BJ (cell line): Measurements from ENCODE around the gene KXD1. TPM values are rescaled to one million over a fixed set of nuclear protein-coding genes. Genes with fewer than 3 reads are reported as not detected.
A peak's percentile ranks its signal among the peaks of the same experiment; 100 is the strongest.
"Not testable (repeated sequence)": the region's sequence is repeated elsewhere in the genome, so short reads cannot be mapped to it uniquely, and the experiment has no call there.

ENCODE experiments used
- CTCF ChIA-PET: fragments of 350-600 bp; formaldehyde crosslinking; extraction: SDS; loops from one replicate; lab custom pipeline; 2021; ENCODE audit warnings: antibody characterized with exemption, inconsistent platforms; lab: Yijun Ruan, JAX
- POLR2A ChIA-PET: fragments of 300-600 bp; sonication (Branson Sonifier 250); formaldehyde crosslinking; extraction: SDS; loops from one replicate; lab custom pipeline; 2021; ENCODE audit warnings: antibody characterized with exemption; lab: Charles Lee
- DNase-seq: peaks from one replicate; pipeline ENCODE4 v3.0.0-alpha.2; 2011; ENCODE audit warnings: low read depth
- H3K27me3 ChIP-seq: 2 replicates; pipeline ENCODE4 v1.6.0; 2011; ENCODE audit warnings: low read length; ENCODE audit not compliant: control insufficient read depth, insufficient read depth
- H3K36me3 ChIP-seq: 2 replicates; pipeline ENCODE4 v1.5.1; 2011; ENCODE audit warnings: low read length; ENCODE audit not compliant: control insufficient read depth, insufficient read depth
- H3K4me3 ChIP-seq: 2 replicates; pipeline ENCODE4 v1.5.1; 2011; ENCODE audit warnings: low read depth, mild to moderate bottlenecking, control low read depth, low read length
- polyA plus RNA-seq: library from polyadenylated mRNA; depleted of rRNA; stranded (reverse); fragments of >200 nt; gene quantifications from 2 replicates; pipeline ENCODE4 v1.2.3, GENCODE V29; 2011
- TF ChIP-seq, protein P1 (sequence below): IDR thresholded peaks from 2 replicates; pipeline ENCODE4 v1.5.1; 2011; ENCODE audit warnings: low read depth, mild to moderate bottlenecking, control low read depth, inconsistent platforms, low read length, moderate library complexity; ENCODE audit not compliant: insufficient read depth

Gene KXD1
- polyA plus RNA-seq, 1 experiment = 163 TPM

DNA sequence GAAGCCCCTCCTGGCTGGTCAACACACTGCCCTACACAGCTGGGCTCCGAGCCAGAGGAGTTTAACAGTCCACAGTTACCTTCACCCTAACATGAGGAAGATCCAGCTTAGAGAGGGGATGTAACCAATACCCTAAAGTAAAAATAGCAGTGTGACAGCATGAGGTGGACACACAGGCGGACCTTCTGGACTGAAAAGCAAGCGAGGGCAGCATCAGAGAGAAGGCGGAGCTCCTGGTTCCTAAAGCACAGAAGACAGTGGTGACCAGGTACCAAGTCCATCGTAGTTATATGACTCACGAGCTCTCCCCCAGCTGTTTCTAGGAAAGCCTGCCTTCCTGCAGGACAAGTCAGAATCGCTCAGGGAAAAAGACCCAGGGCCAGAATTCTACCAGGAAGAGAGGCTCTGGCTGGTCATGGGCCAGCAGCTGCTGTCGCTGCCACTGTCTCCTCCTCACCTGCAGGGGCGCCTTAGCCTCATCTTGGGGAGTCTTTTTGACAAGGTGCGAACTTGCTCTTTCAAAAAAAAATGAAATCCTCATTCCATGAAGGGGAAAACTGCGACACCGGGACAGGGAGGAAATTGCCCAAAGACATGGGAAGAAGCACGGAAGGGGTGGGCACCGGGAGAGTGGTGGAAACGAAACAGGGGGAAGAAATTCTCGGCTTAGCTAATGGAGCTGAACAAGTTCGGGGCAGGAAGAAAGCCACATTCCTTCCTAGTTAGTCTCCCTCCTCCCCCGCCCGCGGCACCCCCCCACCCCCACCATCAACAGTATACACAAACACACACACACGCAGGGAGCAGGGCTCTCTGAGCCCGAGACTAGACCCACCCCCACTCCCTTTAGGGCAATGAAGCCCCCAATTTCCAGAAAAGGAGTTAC lies 37.5 kb upstream of the KXD1 start:
- TF ChIP-seq, protein P1, sequence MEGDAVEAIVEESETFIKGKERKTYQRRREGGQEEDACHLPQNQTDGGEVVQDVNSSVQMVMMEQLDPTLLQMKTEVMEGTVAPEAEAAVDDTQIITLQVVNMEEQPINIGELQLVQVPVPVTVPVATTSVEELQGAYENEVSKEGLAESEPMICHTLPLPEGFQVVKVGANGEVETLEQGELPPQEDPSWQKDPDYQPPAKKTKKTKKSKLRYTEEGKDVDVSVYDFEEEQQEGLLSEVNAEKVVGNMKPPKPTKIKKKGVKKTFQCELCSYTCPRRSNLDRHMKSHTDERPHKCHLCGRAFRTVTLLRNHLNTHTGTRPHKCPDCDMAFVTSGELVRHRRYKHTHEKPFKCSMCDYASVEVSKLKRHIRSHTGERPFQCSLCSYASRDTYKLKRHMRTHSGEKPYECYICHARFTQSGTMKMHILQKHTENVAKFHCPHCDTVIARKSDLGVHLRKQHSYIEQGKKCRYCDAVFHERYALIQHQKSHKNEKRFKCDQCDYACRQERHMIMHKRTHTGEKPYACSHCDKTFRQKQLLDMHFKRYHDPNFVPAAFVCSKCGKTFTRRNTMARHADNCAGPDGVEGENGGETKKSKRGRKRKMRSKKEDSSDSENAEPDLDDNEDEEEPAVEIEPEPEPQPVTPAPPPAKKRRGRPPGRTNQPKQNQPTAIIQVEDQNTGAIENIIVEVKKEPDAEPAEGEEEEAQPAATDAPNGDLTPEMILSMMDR = peak; percentile 68
- ChIA-PET CTCF (interaction anchor here (0.6 to 3.9 kb wide), 24 partner anchors 10 to 328 kb away, joined by 3 to 13 read pairs (median 4); partner anchors contain the start of gene REX1BD), POLR2A (interaction anchor here (0.6 kb wide), 1 partner anchor 103 kb away, joined by 3 read pairs; no protein-coding TSS in a partner anchor)
- peaks cover 4% of the 10 kb centered on the region; the same call in 1 of the 2 replicates for H3K36me3 ChIP-seq
- peak overlapping the region; percentile 100 for H3K4me3 ChIP-seq
- H3K27me3 ChIP-seq = no peaks in the 10 kb centered on the region
- peak; percentile 34 for DNase-seq

DNA sequence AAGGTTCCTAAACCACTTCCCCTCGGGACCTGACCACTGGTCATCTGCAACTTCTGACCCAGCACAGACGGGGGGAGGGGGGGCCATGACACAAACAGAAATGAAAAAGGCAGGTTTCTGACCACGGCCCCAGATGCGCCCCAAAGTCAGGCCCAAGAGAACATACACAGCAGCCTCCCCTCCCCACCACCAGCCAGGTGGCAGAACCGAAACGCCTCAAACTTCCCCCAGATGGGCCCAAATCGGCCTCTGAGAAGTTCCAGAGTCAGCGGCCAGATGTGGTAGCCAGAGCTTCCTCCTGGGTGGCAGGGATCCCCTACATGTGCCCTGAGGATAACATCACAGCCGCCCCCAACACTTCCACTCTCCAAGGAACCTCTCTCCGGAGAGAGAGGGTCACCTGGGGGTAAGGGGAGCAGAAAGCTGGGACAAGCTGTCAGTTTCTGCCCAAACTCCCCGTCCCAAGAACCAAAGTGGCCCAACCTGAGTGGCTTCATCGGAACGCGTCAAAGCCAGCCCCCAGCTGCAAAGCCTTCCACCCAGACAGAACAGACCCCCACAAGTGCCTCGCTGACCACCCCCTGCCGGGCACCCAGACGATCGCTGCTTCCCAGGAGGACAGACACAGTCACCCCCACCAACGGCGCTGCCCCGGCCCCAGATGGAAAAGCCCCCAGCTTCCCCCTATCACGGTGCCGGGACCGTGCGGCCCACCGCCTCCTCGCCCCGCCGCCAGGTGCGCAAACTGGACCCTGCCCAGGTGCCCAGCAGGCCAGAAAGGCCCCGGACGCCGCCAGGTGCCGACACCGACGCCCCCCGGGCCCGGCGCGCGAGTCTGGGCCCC lies 36.6 kb upstream of the KXD1 start:
- peaks cover 3% of the 10 kb centered on the region; the same call in 1 of the 2 replicates for H3K36me3 ChIP-seq
- no peak for DNase-seq
- ChIA-PET CTCF (interaction anchor here (0.6 to 3.9 kb wide), 19 partner anchors 13 to 326 kb away, joined by 3 to 13 read pairs (median 4); partner anchors contain the start of genes KXD1 and REX1BD), POLR2A (interaction anchor here (0.6 kb wide), 1 partner anchor 37 kb away, joined by 3 read pairs; no protein-coding TSS in a partner anchor)
- TF ChIP-seq, protein P1 = no peak
- no peaks in the 10 kb centered on the region for H3K27me3 ChIP-seq
- peak overlapping the region; percentile 100 for H3K4me3 ChIP-seq

DNA sequence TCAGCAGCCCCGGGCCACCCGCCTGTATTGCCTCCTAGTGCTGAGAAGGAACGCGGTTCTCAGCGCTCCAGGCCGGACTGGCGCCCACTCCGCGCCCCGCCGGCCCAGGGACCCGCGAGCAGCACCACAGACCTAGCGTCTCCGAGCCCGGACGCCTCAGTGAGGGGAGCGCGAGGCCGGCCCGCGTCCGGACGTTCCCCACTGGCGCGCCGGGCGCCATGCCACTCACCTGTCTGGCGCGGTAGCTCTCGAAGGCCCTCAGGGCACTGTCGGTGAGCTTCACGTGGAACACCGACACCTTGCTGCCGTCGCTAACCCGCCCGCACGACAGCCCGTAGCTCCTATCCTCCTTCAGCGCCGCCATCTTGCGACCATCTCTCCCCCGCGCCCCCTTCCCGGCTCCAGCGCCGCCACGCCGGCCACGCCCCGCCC lies 36.0 kb upstream of the KXD1 start, which contains the start of gene ELL:
Gene ELL, minus strand, starts transcription at position 379 of the 432 bp plus-strand sequence. Its CDS starts 15 bp downstream, at position 364.
- ChIA-PET POLR2A (interaction anchor here (0.6 kb wide), 1 partner anchor 37 kb away, joined by 3 read pairs; no protein-coding TSS in a partner anchor), CTCF (interaction anchor here (0.9 to 2.8 kb wide), 7 partner anchors 23 to 71 kb away, joined by 3 to 12 read pairs (median 4); partner anchors contain the start of genes KXD1 and REX1BD)
- no peak for DNase-seq

DNA sequence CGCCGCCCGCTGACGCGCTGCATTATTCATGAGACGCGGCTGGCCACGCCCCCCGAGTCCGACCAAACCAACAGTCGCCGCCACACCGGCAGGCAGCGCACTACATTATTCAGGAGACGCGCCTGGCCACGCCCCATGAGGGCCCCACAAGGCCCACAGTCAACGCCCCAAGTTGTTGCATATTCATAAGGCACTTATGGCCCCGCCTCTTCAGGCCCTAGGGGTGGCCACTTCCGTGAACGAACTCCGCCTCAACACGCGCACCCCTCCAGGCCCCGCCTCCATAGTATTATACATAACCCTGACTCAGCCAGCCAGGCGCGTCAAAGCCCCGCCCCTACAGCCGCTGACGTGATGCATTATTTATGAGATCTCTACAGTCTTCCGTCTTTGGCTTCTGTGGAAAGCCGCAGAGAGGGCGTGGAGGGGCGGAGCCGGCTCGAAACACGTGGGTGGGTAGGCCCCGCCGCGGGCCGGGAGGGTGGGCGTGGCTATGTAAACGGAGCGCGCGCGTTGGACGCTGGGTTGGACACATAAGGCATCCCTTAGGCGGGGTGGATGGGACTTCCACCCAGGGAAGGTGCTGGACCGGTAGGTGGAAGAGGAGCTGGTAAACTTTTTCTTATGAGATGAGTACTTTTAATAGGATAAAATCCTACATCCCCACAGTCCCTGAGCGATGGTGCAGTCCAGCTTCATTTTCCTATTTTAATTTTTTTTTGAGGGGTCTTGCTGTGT lies 35.4 kb upstream of the KXD1 start:
- peak overlapping the region; percentile 100 for H3K4me3 ChIP-seq

More for the DNA sequence above, 36.0 kb upstream of the KXD1 start, which contains the start of gene ELL:
- Histone ChIP-seq H3K27me3 (no peaks in the 10 kb centered on the region), H3K36me3 (peaks cover 1% of the 10 kb centered on the region; the same call in 1 of the 2 replicates), H3K4me3 (peak within 1 kb of the TSS; percentile 100)
- TF ChIP-seq, protein P1 = no peak

DNA sequence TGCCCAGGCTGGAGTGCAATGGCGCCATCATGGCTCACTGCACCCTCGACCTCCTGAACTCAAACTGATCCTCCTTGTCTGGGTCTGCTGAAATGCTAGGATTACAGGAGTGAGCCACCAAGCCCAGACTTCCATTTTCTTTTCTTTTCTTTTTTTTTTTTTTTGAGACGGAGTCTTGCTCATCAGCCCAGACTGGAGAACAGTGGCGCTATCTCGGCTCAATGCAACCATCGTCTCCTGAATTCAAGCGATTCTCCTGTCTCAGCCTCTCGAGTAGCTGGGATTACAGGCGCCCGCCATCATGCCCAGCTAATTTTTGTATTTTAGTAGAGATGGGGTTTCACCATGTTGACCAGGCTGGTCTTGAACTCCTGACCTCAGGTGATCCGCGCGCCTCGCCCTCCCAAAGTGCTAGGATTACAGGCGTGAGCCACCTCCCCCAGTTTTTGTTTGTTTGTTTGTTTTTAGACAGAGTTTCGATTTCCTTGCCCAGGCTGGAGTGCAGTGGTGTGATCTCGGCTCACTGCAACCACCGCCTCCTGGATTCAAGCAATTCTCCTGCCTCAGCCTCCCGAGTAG lies 34.7 kb upstream of the KXD1 start:
- POLR2A ChIA-PET, DNase-seq, H3K27me3 ChIP-seq, H3K4me3 ChIP-seq, H3K36me3 ChIP-seq: not testable (repeated sequence)
- CTCF ChIA-PET = interaction anchor here (0.7 to 1.8 kb wide), 3 partner anchors 42 to 67 kb away, joined by 3 to 5 read pairs (median 3); no protein-coding TSS in a partner anchor

More for the DNA sequence above, 35.4 kb upstream of the KXD1 start:
- ChIA-PET CTCF (interaction anchor here (0.9 to 1.8 kb wide), 5 partner anchors 22 to 67 kb away, joined by 3 to 5 read pairs (median 4); partner anchors contain the start of gene REX1BD), POLR2A (interaction anchor here (0.6 kb wide), 1 partner anchor 36 kb away, joined by 3 read pairs; no protein-coding TSS in a partner anchor)
- DNase-seq = peak; percentile 100
- TF ChIP-seq, protein P1 = peak; percentile 36
- Histone ChIP-seq H3K27me3 (no peaks in the 10 kb centered on the region), H3K36me3 (no peaks in the 10 kb centered on the region)
